GM18505 (cell line): Measurements from ENCODE around the gene FOXN4.

Source experiments
- ATAC-seq: cut with Tn5 transposase; IDR thresholded peaks from one replicate; pipeline ENCODE4 v1.9.1; 2021; ENCODE audit not compliant: unreplicated experiment
- POLR2A ChIP-seq: IDR thresholded peaks from 4 replicates; pipeline ENCODE4 v1.6.1; 2011; ENCODE audit warnings: borderline replicate concordance; ENCODE audit not compliant: insufficient read depth, insufficient read length; ENCODE audit errors: extremely low read depth

Gene FOXN4

DNA sequence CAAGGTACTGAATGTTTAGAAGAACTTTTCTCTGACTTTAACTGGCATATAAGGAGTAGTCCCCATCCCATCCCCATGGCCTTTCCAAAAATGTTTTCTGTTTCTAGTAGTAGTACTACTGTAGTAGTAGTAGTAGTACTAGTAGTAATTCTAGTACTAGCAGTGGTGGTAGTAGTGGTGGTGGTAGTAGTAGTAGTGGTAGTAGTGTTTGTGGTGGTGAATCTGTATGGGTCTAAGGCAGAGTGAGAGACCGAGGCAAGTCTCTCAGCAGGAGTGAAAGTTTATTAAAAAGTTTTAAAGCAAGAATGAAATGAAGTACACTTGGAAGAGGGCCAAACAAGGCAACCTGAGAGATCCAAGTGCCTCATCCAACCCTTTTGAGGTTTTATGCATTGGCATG lies 58.6 kb downstream of the FOXN4 start:
- no peak for ATAC-seq
- no peak for TF ChIP-seq POLR2A

DNA sequence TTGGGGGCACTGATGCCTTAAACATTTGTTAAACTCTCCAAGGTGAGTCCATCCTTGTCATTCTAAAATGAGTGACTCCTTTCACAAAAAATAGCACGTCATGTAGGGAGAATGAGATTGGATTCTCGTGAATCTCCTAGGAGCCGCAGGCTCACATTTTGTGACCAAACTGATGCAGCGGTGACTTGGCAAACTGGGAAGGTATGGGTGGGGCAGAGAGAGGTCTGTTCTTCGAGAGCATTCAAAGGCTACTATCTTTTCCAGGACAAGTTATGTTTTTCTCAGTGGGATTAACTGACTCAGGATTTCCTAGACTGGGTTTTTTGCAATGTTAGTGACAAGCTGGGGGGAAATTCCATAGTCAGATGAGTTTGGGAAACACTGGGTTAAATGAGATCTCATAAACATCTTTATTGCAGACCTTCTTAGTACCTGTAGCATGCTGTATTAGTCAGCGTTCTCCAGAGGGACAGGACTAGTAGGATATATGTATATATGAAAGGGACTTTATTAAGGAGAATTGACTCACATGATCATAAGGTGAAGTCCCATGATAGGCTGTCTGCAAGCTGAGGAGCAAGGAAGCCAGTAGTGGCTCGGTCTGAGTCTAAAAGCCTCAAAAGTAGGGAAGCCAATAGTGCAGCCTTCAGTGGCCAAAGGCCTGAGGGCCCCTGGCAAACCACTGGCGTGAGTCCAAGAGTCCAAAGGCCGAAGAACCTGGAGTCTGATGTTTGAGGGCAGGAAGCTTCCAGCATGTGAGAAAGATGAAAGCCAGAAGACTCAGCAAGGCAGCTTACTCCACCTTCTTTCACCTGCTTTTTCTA lies 61.0 kb downstream of the FOXN4 start:
- no peak for ATAC-seq
- TF ChIP-seq POLR2A: no peak

DNA sequence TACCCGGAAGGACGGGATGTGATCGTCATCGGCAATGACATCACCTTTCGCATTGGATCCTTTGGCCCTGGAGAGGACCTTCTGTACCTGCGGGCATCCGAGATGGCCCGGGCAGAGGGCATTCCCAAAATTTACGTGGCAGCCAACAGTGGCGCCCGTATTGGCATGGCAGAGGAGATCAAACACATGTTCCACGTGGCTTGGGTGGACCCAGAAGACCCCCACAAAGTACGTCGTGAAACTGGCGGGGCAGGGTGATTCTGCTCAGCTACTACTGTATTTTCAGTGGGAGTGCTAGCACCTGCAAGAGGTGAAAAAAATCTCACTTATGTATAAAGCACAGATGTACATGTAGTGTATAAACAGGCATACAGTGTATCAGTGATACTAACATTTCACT lies 62.9 kb downstream of the FOXN4 start:
- ATAC-seq: no peak
- no peak for TF ChIP-seq POLR2A

- no peak for ATAC-seq
- no peak for TF ChIP-seq POLR2A
These were observed 65.0 kb downstream of the FOXN4 start for GRCh38 chr12:109244073-109244472.

DNA sequence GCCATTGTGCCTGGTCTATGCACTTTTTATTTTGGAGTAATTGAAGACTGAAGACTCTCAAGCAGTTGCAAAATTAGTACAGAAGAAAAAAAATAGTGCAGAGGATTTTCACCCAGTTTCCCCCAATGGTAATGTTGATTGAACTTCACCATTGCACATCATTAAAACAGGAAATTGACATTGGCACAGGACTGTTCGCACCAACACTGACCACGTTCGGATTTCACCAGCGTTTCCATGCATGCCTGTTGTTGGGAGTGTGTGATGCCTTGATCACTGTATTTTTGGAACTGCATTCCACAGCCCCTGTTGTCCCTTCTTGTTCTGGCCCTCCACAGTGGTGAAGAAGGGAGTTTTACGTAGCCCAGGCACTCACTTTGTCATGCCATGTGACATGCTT lies 67.1 kb downstream of the FOXN4 start:
- TF ChIP-seq POLR2A: no peak
- no peak for ATAC-seq

GRCh38 chr12:109240365-109240764 lies 68.7 kb downstream of the FOXN4 start:
- no peak for TF ChIP-seq POLR2A
- ATAC-seq: no peak

- ATAC-seq: no peak
- TF ChIP-seq POLR2A: no peak
These were observed 69.4 kb downstream of the FOXN4 start for GRCh38 chr12:109239691-109240090.

DNA sequence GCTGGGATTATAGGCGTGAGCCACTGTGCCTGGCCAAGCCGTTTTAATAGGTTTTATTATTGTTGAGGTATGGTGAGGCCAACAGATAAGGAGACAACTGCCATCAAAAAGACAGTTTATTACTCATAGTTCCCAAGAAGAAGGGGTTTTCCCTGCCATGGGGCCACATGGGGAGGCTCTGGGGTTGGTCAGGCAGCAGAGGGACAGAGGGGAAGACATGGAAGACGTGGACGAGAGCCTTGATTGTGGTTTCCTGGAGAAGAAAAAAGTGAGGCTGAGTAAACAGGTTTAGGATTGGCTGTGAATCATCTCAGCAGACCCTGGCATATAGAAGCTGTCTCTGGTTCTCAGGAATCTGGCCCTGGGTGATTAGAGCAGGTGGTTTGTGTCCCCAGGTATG lies 69.9 kb downstream of the FOXN4 start:
- TF ChIP-seq POLR2A: no peak
- ATAC-seq: no peak

GRCh38 chr12:109236257-109236656 lies 72.8 kb downstream of the FOXN4 start:
- ATAC-seq: no peak
- no peak for TF ChIP-seq POLR2A

DNA sequence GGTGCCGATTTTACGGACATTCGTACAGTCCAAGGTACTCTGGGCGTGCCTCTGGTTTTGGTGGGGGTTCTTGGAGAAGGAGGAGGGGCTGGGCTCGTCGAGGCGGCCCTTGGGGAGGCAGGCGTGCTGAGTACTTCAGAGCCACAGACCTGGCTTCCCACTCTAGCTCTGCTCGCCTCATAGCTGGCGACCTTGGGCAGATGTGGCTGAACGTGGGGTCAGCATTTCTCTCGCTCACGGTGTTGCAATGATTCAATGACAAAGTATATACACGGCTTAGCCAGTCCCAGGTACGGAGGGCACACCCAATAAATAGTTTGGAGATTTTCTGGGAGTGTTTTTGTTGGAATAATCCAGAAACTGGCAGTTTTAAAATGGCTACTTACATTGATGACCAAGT lies 75.1 kb downstream of the FOXN4 start:
- TF ChIP-seq POLR2A: no peak
- no peak for ATAC-seq

GRCh38 chr12:109232731-109233130 lies 76.4 kb downstream of the FOXN4 start:
- no peak for TF ChIP-seq POLR2A
- no peak for ATAC-seq

- ATAC-seq: no peak
- TF ChIP-seq POLR2A: no peak
These were observed 78.9 kb downstream of the FOXN4 start for GRCh38 chr12:109230193-109230592.

GRCh38 chr12:109228664-109229063 lies 80.4 kb downstream of the FOXN4 start:
- no peak for ATAC-seq

More at GRCh38 chr12:109228664-109229063, 80.4 kb downstream of the FOXN4 start:
- TF ChIP-seq POLR2A: no peak
